ENCODE results near the gene TMEM164. TPM values are rescaled to one million over a fixed set of nuclear protein-coding genes. Genes with fewer than 3 reads are reported as not detected.

Gene TMEM164
- total RNA-seq, 2 donors from 2014 or later, result 110 to 117 TPM

- no peak for DNase-seq
- intact Hi-C loops (cut with DNase I, micrococcal nuclease), result no loop called here
- ATAC-seq, result no peak
Measured at GRCh38 chrX:110114260-110114776, 111.4 kb downstream of the TMEM164 start.

- ATAC-seq, result peak; percentile 68
Measured at GRCh38 chrX:110116066-110116980, 113.4 kb downstream of the TMEM164 start.

DNA sequence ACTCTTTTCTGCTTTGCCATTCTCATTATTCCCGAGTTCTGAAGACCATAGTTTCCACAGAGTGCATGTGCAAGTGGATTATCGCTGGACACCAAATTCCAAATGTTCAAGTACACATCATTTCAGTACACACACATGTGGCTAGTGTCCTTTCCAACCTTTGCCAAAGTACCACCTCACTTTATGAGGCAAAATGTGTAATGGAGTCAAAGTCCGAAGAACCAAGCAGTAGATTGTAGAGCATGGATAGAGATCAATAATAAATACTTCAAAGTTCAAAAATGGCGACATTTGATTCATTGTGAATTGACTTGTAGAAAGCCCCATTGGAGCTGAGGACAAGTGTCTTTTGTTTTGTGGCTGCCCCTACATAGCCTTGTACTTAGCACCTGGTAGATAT lies 115.6 kb downstream of the TMEM164 start:
- intact Hi-C loops (cut with DNase I, micrococcal nuclease), result no loop called here
- DNase-seq (no peak), ATAC-seq (peak; percentile 23)

More at GRCh38 chrX:110116066-110116980, 113.4 kb downstream of the TMEM164 start:
- intact Hi-C loops (cut with DNase I, micrococcal nuclease), result no loop called here
- no peak for DNase-seq

DNA sequence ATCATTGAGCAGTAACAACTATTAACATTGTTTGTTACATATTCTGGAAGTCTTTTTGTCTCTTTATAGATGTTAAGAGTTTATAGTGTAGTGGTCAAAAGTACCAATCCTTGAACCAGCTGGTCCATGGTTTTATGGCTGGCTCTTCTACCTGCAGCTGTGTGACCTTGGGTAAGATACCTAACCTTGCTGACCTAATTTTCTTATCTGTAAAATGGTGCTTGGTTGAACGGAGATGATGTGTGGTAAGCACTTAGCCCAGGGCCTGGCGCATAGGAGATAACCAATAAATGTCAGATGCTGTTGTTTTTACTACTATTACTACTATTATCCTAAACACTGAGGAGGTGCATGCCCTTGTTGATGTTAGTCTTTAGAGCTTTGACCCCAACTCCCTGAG lies 116.6 kb downstream of the TMEM164 start:
- no peak for ATAC-seq
- intact Hi-C loops (cut with DNase I, micrococcal nuclease), result no loop called here
- DNase-seq, result no peak

DNA sequence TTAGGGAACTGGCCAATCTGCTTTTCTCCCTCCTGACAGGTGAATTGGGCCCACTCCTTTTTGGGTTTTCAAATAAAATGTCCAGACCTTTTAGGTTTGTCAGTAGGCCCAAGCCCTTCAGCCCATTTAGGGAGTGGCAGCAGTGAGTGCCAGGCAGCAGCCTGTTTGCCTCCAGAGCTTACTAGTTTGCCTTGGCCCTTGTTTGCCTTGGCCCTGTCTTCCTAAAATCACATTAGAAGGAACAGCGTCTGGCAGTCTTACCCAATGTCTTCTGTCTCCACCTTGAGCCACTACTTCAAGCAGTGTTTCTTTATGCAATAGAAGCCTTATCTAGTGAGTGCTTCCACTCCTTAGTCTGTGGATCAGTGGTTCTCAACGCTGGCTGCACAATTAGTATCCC lies 117.1 kb downstream of the TMEM164 start:
- intact Hi-C loops (cut with DNase I, micrococcal nuclease), result no loop called here
- no peak for DNase-seq
- ATAC-seq, result peak; percentile 41

DNA sequence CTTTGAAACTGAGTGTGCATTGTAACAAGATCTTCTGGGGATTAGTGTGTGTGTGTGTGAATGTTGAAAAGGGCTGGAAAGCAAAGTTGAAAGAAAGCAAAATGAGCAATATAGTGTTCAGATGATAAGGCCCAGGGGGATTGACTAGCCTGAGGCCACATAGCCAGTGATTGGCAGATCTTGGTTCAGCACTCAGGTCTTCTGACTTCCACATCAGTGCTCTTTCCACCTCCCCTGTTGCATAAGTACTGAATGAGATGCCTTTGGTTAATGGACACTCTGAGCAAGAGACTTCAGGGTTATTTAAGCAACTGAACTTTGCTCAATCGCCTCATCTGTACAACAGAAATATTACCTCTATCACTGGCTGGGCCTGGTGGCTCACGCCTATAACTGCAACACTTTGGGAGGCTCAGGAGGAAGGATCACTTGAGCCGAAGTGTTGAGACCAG lies 120.4 kb downstream of the TMEM164 start:
- DNase-seq (no peak), ATAC-seq (peak; percentile 92)
- intact Hi-C loops (cut with DNase I, micrococcal nuclease), result no loop called here

- DNase-seq (no peak), ATAC-seq (no peak)
- intact Hi-C loops (cut with DNase I, micrococcal nuclease), result no loop called here
Measured at GRCh38 chrX:110125446-110126162, 122.7 kb downstream of the TMEM164 start.

- DNase-seq, result no peak
Measured at GRCh38 chrX:110131031-110131430, 128.1 kb downstream of the TMEM164 start.

DNA sequence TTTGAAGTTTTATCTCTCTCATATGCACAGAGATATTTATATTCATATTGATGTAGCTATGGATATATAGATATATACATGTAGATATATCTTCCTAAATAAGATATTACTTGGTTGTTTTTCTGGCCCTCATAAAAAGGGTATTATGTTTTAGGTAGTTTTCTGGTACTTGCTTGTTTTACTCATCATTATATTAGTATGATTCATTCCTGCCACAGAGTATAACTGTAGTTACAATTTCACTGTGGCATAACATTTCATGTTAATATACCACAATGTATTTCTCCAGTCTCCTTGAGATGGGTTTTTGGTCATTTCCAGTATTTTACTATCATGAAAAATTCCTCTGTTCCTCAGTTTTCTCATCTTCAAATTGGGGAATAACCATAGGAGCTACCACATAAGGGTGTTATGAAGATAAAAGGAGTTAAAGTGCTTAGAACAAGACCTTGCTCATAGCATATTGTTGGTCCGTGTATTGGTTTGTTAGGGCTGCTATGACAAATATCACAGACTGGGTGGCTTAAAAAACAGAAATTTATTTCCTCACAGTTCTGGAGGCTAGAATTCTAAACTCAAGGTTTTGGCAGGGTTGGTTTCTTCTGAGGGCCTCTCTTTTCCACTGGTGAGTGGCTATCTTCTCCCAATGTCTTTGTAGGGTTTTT lies 129.7 kb downstream of the TMEM164 start:
- intact Hi-C loops (cut with DNase I, micrococcal nuclease), result no loop called here
- DNase-seq (no peak), ATAC-seq (no peak)

More at GRCh38 chrX:110131031-110131430, 128.1 kb downstream of the TMEM164 start:
- ATAC-seq, result no peak
- intact Hi-C loops (cut with DNase I, micrococcal nuclease), result no loop called here

DNA sequence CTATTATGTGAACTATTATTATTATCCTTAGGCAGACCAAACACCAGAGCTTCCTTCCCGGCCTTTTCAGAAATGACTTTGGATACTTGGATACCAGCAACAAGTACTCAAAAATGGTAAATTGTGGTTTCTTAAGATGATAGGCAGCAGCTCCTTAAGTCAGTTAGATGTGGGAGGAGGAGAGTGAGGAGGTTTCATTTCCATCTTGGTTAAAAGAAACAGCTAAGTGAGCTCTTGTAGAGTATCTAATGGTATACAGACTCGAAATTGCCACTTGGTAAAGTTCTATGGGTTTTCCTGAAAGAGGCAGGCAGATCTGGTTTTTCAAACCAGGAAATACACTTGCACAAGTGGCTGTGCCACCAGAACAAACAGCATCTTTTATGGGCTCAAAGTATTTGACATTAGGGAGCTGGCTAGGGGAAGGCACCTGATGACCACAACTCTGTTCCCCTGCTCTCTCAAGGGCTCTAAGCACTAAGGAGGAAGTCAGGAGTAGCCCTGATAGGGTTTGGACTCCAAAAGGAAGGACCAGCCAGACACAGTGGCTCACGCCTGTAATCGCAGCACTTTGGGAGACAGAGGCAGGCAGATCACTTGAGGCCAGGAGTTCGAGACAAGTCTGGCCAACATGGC lies 130.9 kb downstream of the TMEM164 start:
- intact Hi-C loops (cut with DNase I, micrococcal nuclease), result no loop called here
- DNase-seq (peak in 1 of 2 donors; percentile 37), ATAC-seq (peak; percentile 92)

- ATAC-seq (no peak), DNase-seq (no peak)
- intact Hi-C loops (cut with DNase I, micrococcal nuclease), result no loop called here
Measured at GRCh38 chrX:110135618-110136017, 132.7 kb downstream of the TMEM164 start.

DNA sequence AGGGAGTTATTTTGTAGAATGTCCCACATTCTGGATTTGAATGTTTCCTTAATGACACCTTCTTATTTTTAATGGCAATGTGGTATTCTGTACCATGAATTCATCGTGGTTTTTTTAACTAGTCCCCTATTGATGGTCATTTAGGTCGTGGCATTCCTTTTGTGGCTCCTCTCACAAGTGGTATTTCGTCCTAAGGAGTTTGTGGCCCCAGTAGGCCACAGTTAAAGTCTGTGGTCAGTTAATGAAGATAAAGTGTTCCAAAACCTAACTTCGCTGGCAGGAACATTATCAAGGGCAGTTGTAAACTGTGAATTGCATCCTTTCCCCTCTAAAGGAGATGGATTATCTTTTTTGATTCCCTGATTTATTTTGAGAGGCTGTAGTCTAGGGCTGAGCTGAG lies 133.2 kb downstream of the TMEM164 start:
- ATAC-seq (no peak), DNase-seq (no peak)
- intact Hi-C loops (cut with DNase I, micrococcal nuclease), result no loop called here

GRCh38 chrX:110138557-110138956 lies 135.6 kb downstream of the TMEM164 start:
- DNase-seq (no peak), ATAC-seq (no peak)
- intact Hi-C loops (cut with DNase I, micrococcal nuclease), result no loop called here

GRCh38 chrX:110139172-110139571 lies 136.3 kb downstream of the TMEM164 start:
- intact Hi-C loops (cut with DNase I, micrococcal nuclease), result no loop called here
- ATAC-seq, result no peak

DNA sequence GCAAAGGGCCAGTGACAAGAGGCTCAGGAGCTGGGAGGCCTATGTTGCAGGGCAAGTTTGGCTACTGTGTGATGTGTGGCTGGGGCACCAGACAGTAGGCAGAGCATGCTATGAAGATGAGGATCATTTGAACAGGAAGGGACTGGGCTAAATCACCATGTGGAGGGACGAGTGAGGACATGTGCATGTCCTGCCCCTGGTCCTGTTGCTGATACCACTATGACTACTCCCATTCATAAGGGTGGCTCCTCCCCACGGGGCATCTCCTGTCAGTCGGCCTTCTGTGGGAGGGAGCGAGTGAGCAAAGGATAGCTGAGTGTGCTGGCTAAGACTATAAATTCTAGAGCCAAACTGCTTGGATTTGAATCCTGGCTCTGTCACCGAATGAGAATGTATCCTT lies 139.2 kb downstream of the TMEM164 start:
- no peak for ATAC-seq
- no peak for DNase-seq
- intact Hi-C loops (cut with DNase I, micrococcal nuclease), result loop anchor here in 1 of 2 donors (10.0 kb wide), 1 partner anchor 227 kb away; no protein-coding TSS in a partner anchor

More at GRCh38 chrX:110139172-110139571, 136.3 kb downstream of the TMEM164 start:
- no peak for DNase-seq

DNA sequence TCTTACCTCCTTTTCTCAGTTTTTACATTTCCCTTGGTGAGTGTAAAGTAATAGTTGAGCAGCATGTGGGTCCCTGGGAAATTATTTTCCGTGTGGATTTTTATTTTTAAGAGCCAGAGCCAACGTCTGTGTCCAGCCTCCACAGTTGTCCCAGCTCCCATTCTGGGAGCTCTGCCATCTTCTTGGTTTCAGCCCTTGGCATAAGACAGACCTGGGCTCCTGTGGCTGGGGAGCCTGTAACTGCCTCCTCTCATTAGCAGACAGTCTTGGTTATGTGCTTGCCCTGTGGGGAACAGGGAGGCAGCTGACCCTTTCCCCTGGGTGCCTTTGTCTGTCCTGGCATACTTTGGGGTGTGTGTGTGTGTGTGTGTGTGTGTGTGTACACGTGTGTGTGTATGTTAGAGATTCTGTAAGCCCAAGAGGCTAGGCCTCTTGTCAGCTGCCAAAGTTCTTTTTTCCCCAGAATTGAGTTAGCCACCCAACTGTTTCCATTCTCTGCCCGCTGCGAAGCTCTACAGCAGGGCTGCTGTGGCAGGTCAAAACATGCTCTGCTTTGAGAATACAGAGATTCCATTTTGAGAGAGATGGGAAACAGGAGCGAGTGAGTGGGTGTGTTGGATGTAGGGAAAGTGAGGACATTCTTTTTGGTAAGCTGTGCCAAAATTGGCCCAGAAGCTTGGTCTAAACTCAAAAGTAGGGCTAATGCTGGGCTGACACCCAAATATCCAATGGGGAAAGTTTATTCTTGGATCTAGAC lies 140.7 kb downstream of the TMEM164 start:
- intact Hi-C loops (cut with DNase I, micrococcal nuclease), result loop anchor here in 1 of 2 donors (10.0 kb wide), 1 partner anchor 229 kb away; no protein-coding TSS in a partner anchor
- DNase-seq (no peak), ATAC-seq (no peak)

DNA sequence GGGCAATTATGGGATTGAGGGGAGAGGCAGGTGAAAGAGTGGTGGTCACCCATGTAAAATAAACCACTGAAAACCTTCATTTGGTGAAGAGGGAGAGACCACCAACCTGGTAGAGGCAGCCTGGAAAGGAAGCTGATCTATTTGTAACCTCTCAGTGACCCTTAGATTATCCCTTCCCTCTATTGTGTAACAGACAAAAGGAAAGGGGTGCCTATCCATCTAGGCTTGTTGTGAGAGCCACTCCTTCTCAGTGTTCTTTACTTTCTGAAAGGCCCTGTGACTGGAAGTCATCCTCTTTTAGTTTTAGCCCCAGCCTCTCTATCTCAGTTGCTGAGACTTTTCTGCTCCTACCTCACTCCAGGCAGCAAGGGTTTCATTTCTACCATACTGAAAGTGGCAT lies 142.4 kb downstream of the TMEM164 start:
- ATAC-seq (no peak), DNase-seq (no peak)
- intact Hi-C loops (cut with DNase I, micrococcal nuclease), result loop anchor here in 1 of 2 donors (10.0 kb wide), 1 partner anchor 231 kb away; no protein-coding TSS in a partner anchor

GRCh38 chrX:110145854-110146253 lies 142.9 kb downstream of the TMEM164 start:
- intact Hi-C loops (cut with DNase I, micrococcal nuclease), result loop anchor here in 1 of 2 donors (10.0 kb wide), 1 partner anchor 231 kb away; no protein-coding TSS in a partner anchor

More at GRCh38 chrX:110145854-110146253, 142.9 kb downstream of the TMEM164 start:
- ATAC-seq (peak; percentile 74), DNase-seq (no peak)
